H54 (cell line): Measurements from ENCODE around the gene FADD.

Experiments
- DNase-seq: peaks from one replicate; pipeline ENCODE4 v3.0.0; 2011; ENCODE audit warnings: low spot score, mixed read lengths; ENCODE audit not compliant: insufficient read length
- FAIRE-seq: peaks from 3 replicates; lab custom pipeline; 2011; peaks lifted over from hg19 to GRCh38; lab: Jason Lieb, UNC
- POLR2A ChIP-seq: IDR thresholded peaks from 2 replicates; pipeline ENCODE4 v1.6.1; 2011; ENCODE audit warnings: low read depth, mild to moderate bottlenecking, low read length

The FADD gene

GRCh38 chr11:70250876-70251658 lies 48.0 kb downstream of the FADD start:
- no peak for FAIRE-seq
- TF ChIP-seq POLR2A, result no peak

GRCh38 chr11:70251659-70252321 lies 48.7 kb downstream of the FADD start:
- no peak for TF ChIP-seq POLR2A
- no peak for DNase-seq
- FAIRE-seq, result no peak

More at GRCh38 chr11:70250876-70251658, 48.0 kb downstream of the FADD start:
- no peak for DNase-seq

GRCh38 chr11:70252844-70253243 lies 49.7 kb downstream of the FADD start:
- TF ChIP-seq POLR2A, result no peak
- DNase-seq (no peak), FAIRE-seq (no peak)

GRCh38 chr11:70255477-70256116 lies 52.5 kb downstream of the FADD start:
- FAIRE-seq (no peak), DNase-seq (no peak)
- no peak for TF ChIP-seq POLR2A
